Measurements from ENCODE around the gene ASTN1. TPM values are rescaled to one million over a fixed set of nuclear protein-coding genes. Genes with fewer than 3 reads are reported as not detected.

The ASTN1 gene
- total RNA-seq, 1 experiment from 2014 or later, result 2.0 TPM

GRCh38 chr1:177163844-177164379, 600 bp downstream of the ASTN1 start:
- DNase-seq (ENCODE audit: low read depth), result no peak

GRCh38 chr1:177162243-177162642, 2.3 kb downstream of the ASTN1 start:
- no peak for DNase-seq (ENCODE audit: low read depth)

- DNase-seq (ENCODE audit: low read depth), result no peak
Observed at GRCh38 chr1:177146499-177146898, 18.0 kb downstream of the ASTN1 start.

- DNase-seq (ENCODE audit: low read depth), result no peak
Observed at GRCh38 chr1:177145106-177146070, 19.1 kb downstream of the ASTN1 start.

- DNase-seq (ENCODE audit: low read depth), result no peak
Observed at GRCh38 chr1:177142791-177143271, 21.7 kb downstream of the ASTN1 start.

GRCh38 chr1:177142010-177142409, 22.5 kb downstream of the ASTN1 start:
- no peak for DNase-seq (ENCODE audit: low read depth)

- DNase-seq (ENCODE audit: low read depth), result no peak
Observed at GRCh38 chr1:177138347-177138746, 26.2 kb downstream of the ASTN1 start.

GRCh38 chr1:177137814-177138213, 26.7 kb downstream of the ASTN1 start:
- no peak for DNase-seq (ENCODE audit: low read depth)

- no peak for DNase-seq (ENCODE audit: low read depth)
Observed at GRCh38 chr1:177135250-177135649, 29.3 kb downstream of the ASTN1 start.

- DNase-seq (ENCODE audit: low read depth), result no peak
Observed at GRCh38 chr1:177133977-177134538, 30.5 kb downstream of the ASTN1 start.

- no peak for DNase-seq (ENCODE audit: low read depth)
Observed at GRCh38 chr1:177132141-177132540, 32.4 kb downstream of the ASTN1 start.

- DNase-seq (ENCODE audit: low read depth), result no peak
Observed at GRCh38 chr1:177131723-177132122, 32.8 kb downstream of the ASTN1 start.

GRCh38 chr1:177130451-177130945, 34.0 kb downstream of the ASTN1 start:
- DNase-seq (ENCODE audit: low read depth), result no peak

- DNase-seq (ENCODE audit: low read depth), result no peak
Observed at GRCh38 chr1:177128665-177129281, 35.7 kb downstream of the ASTN1 start.

GRCh38 chr1:177126267-177126666, 38.2 kb downstream of the ASTN1 start:
- DNase-seq (ENCODE audit: low read depth), result no peak

- DNase-seq (ENCODE audit: low read depth), result no peak
Observed at GRCh38 chr1:177124577-177125278, 39.8 kb downstream of the ASTN1 start.

GRCh38 chr1:177122461-177123251, 41.9 kb downstream of the ASTN1 start:
- DNase-seq (ENCODE audit: low read depth), result no peak

- DNase-seq (ENCODE audit: low read depth), result no peak
Observed at GRCh38 chr1:177119311-177119710, 45.2 kb downstream of the ASTN1 start.

GRCh38 chr1:177118901-177119300, 45.6 kb downstream of the ASTN1 start:
- DNase-seq (ENCODE audit: low read depth), result no peak

GRCh38 chr1:177116941-177117340, 47.6 kb downstream of the ASTN1 start:
- DNase-seq (ENCODE audit: low read depth), result no peak

Data from Daoy (cell line).